Heart right ventricle (tissue), 16 donors: ENCODE data around the gene ACCSL. TPM values are rescaled to one million over a fixed set of nuclear protein-coding genes. Genes with fewer than 3 reads are reported as not detected.

ENCODE experiments used
- ATAC-seq, 8 donors: fragments of 200-7000 bp; cut with Tn5 transposase; one replicate each; pipeline ENCODE4 v1.9.1; 2020; ENCODE audit warnings: mild to moderate bottlenecking in 8 of 8, moderate library complexity in 8 of 8, moderate number of reproducible peaks in 1 of 8
- DNase-seq, 2 donors: peaks; one replicate each; pipeline ENCODE4 v3.0.0-alpha.2; 2020
- H3K27ac ChIP-seq, 10 donors: fragments of 200-600 bp; sonication (generic) in 2 of 10; one replicate each; pipeline versions ENCODE4 v1.5.0 to v1.8.0; 2020 to 2022; ENCODE audit warnings: mild to moderate bottlenecking in 3 of 10
- H3K27me3 ChIP-seq, 7 donors: fragments of 200-600 bp; one replicate each; pipeline ENCODE4 v1.8.0; 2021 to 2022; ENCODE audit warnings: mild to moderate bottlenecking in 2 of 7
- H3K36me3 ChIP-seq, 9 donors: fragments of 200-600 bp; sonication (generic) in 1 of 9; one replicate each; pipeline versions ENCODE4 v1.5.0 to v1.8.0; 2020 to 2022; ENCODE audit warnings: mild to moderate bottlenecking in 2 of 9
- H3K4me1 ChIP-seq, 9 donors: fragments of 200-600 bp; sonication (generic) in 1 of 9; one replicate each; pipeline versions ENCODE4 v1.5.0 to v1.8.0; 2020 to 2022; ENCODE audit warnings: mild to moderate bottlenecking in 4 of 9
- H3K4me3 ChIP-seq, 10 donors: fragments of 200-600 bp; sonication (generic) in 2 of 10; one replicate each; pipeline versions ENCODE4 v1.5.0 to v1.8.0; 2020 to 2022; ENCODE audit warnings: mild to moderate bottlenecking in 7 of 10, moderate library complexity in 2 of 10
- H3K9me3 ChIP-seq, 11 donors: fragments of 200-600 bp in 10 of 11; sonication (generic) in 2 of 11; one replicate each; pipeline versions ENCODE4 v1.5.0 to v1.8.0; 2013 to 2022; ENCODE audit warnings: mild to moderate bottlenecking in 2 of 11, control low read depth in 1 of 11, moderate library complexity in 1 of 11
- WGBS, 2 donors: extraction: QIAGEN DNeasy Blood & Tissue Kit; methylation state at CpG; one replicate each; pipeline ENCODE4 v1.1.7; 2013; ENCODE audit warnings: inconsistent platforms in 1 of 2; 5-methylcytosine and 5-hydroxymethylcytosine counted together
- intact Hi-C, 10 donors: fragments of 100-400 bp; cut with DNase I; formaldehyde crosslinking; loops; one replicate each; pipeline versions ENCODE4 v1.11.1 to v1.14.2; 2022
- polyA plus RNA-seq, 2 donors: library from polyadenylated mRNA; stranded (reverse); fragments of 200-250 nt; gene quantifications; one replicate each; pipeline ENCODE4 v1.2.3, GENCODE V29; 2013
- total RNA-seq, 10 donors: library from RNA; stranded (reverse); fragmentation: NEBNext Ultra II Directional in 3 of 10; extraction: Animal tissue kit (Norgen Biotek cat#: 25700) in 3 of 10; gene quantifications; one replicate each; pipeline versions ENCODE4 v1.2.1 to v1.2.4, GENCODE V29; 2021 to 2023
- TF ChIP-seq, protein P1 (sequence below), 9 donors: fragments of 200-600 bp; sonication (generic) in 2 of 9; IDR thresholded peaks; one replicate each; pipeline versions ENCODE4 v1.5.0 to v1.8.0; 2021 to 2022; ENCODE audit warnings: antibody characterized with exemption in 9 of 9, mild to moderate bottlenecking in 5 of 9, moderate library complexity in 1 of 9
- donor health status: Arrhythmogenic right ventricular cardiomyopathy.
- donor health status: ischemic (EF 13 %, LVEDD 7.1; RV severe dilation, severe dysfunction).
- donor health status: healthy with polysubstance abuse.
- donor health status: DM: no; HTN: yes; CAD: no.
- donor health status: DM: no; HTN: no; CAD: no.
- donor health status: ischemic (EF 25% LVEDD 6.9; RV normal size, moderate dysfunction).
- donor health status: ischemic (EF 25% LVEDD 5.7; RV mildly dilated, moderate dysfunction).
- donor health status: healthy.
- donor health status: DM: yes; HTN: yes; CAD: no.
- donor health status: Ischemic cardiomyopathy.
- donor health status: ischemic (EF 35%, LVEDD 5.7; RV mildly dilated, moderate dysfunction).
- donor health status: nonischemic (EF 11% LVEDD 7.7; RV severe dilation, severe dysfunction).
- donor health status: DM: yes; HTN: yes; CAD: no.
- donor health status: PGD.
- donor health status: ischemic (EF 29% LVEDD 5.4; RV normal size, mild dysfunction).
- donor health status: nonischemic (EF 23%, LVEDD 6.1; RV moderate dilation, normal function).

The ACCSL gene
- total and polyA plus RNA-seq, 12 donors: not detected

DNA sequence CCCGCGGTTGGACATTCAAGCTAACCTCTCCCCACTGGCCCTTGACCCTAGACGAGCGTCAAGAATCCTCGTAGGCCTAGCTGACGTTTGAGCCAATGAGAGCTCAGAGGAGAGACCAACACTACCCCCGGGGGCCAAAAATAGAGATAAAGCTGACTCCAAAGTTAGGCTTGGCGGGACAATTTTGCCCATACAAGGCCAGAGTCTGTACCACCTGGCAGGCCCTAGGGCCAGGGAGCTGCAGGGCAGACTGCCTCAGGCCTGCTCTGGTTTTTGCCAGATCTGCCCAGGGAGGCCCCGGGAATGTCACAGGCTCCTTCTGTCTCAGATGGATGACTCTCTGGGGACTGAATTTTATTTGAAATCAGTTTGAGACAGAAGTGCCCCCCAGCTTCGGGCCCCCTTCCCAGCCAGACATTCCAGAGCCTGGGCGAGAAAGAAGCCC, 40.8 kb upstream of the ACCSL start:
- peak overlapping the region in 9 of 10 donors; percentile 3 to 71 (median 52) for H3K27ac ChIP-seq
- no peaks in the 10 kb centered on the region for H3K27me3 ChIP-seq
- TF ChIP-seq, protein P1, sequence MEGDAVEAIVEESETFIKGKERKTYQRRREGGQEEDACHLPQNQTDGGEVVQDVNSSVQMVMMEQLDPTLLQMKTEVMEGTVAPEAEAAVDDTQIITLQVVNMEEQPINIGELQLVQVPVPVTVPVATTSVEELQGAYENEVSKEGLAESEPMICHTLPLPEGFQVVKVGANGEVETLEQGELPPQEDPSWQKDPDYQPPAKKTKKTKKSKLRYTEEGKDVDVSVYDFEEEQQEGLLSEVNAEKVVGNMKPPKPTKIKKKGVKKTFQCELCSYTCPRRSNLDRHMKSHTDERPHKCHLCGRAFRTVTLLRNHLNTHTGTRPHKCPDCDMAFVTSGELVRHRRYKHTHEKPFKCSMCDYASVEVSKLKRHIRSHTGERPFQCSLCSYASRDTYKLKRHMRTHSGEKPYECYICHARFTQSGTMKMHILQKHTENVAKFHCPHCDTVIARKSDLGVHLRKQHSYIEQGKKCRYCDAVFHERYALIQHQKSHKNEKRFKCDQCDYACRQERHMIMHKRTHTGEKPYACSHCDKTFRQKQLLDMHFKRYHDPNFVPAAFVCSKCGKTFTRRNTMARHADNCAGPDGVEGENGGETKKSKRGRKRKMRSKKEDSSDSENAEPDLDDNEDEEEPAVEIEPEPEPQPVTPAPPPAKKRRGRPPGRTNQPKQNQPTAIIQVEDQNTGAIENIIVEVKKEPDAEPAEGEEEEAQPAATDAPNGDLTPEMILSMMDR (IDR thresholded peaks at IDR 0.05): no peak
- peaks cover 0 to 4% (median 0%) of the 10 kb centered on the region in 9 donors for H3K4me1 ChIP-seq
- intact Hi-C loops: no loop called here
- no peak overlapping the region for H3K4me3 ChIP-seq
- ATAC-seq: peak; percentile 55 to 88 (median 75)
- no peaks in the 10 kb centered on the region for H3K9me3 ChIP-seq
- DNase-seq: peak in 1 of 2 donors; percentile 66
- 67 to 71% methylated on average over 11 of the region's 11 CpGs for WGBS, 2 donors
- H3K36me3 ChIP-seq: no peaks in the 10 kb centered on the region

DNA sequence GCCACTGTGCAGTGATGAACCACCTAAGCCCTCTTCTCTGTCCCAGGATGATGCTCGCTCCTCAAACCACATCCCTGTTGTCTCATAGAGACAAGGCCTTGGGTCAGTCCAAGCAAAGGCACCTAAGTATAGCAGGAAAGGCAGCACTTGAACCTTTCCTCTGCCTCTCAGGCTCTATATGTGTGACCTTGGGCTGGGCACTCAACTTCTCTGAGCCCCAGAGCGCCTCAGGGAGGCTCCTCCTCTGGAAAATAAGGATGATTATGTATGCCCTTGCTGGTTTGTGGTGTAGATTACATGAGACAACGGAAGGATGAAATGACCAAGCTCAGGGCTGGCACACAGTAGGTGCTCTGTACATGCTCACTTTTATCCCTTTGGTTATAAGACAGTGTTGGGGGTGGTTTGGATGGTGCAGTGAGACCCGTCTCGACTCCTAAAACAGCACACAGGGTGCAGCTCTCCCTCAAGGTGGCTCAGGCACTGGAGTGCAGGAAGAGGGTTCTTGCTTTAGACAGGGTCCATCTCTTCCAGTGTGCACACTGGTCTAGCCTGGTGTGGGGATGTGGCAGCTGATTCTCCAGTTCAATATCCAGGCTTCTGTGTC, 40.2 kb upstream of the ACCSL start:
- Histone ChIP-seq H3K9me3 (no peaks in the 10 kb centered on the region), H3K4me3 (no peak overlapping the region), H3K27me3 (no peaks in the 10 kb centered on the region), H3K4me1 (peaks cover 0 to 4% (median 0%) of the 10 kb centered on the region in 9 donors), H3K36me3 (no peaks in the 10 kb centered on the region), H3K27ac (peak overlapping the region in 9 of 10 donors; percentile 3 to 71 (median 52))
- TF ChIP-seq, protein P1 (IDR thresholded peaks at IDR 0.05): no peak
- intact Hi-C loops: no loop called here
- DNase-seq (no peak), ATAC-seq (no peak)
- 95 to 99% methylated on average over 5 of the region's 5 CpGs for WGBS, 2 donors

DNA sequence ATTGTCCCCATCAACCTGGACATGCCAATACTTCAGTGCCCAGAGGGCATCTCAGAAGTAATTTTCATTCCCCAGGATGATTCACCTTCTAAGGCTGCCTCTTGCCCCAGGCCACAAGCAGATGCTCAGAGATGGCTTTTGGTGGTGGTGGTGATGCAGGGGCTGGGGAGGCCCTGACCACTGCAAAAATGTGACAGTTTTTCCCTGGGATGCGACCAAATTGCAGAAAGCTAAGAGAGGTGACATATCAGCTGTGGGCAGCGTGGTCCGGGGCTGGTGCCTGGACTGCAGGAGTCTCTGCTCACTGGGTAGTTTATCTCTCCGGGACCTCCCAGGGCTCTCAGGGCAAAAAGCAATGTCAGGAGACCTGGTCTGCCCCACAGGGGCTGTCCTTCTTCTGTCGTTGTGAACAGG, 39.7 kb upstream of the ACCSL start:
- H3K36me3 ChIP-seq: no peaks in the 10 kb centered on the region
- ATAC-seq (no peak), DNase-seq (no peak)
- intact Hi-C loops: no loop called here
- H3K27me3 ChIP-seq: no peaks in the 10 kb centered on the region
- no peak overlapping the region for H3K4me3 ChIP-seq
- H3K9me3 ChIP-seq: no peaks in the 10 kb centered on the region
- WGBS, 2 donors: 80 to 84% methylated on average over 5 of the region's 5 CpGs
- peaks cover 0 to 4% (median 0%) of the 10 kb centered on the region in 9 donors for H3K4me1 ChIP-seq
- TF ChIP-seq, protein P1 (IDR thresholded peaks at IDR 0.05): no peak
- peak overlapping the region in 2 of 10 donors; percentile 52 to 55 for H3K27ac ChIP-seq

DNA sequence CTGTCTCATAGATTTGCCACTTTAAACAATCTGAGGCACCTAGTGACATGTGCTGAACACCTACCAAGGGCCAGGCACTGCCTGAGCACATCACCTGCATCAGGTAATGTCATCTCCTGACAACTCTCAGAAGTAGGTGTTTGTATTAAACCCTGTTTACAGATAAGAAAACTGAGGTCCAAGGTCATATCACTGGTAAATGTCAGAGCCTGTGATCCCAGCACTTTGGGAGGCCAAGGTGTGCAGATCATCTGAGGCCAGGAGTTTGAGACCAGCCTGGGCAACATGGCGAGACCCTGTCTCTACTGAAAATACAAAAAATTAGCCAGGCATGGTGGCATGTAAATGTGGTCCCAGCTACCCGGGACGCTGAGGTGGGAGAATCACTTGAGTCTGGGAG, 39.1 kb upstream of the ACCSL start:
- TF ChIP-seq, protein P1 (IDR thresholded peaks at IDR 0.05): no peak
- Histone ChIP-seq H3K9me3 (no peaks in the 10 kb centered on the region), H3K4me1 (peaks cover 0 to 4% (median 0%) of the 10 kb centered on the region in 9 donors), H3K27ac (no peak overlapping the region), H3K4me3 (no peak overlapping the region), H3K27me3 (no peaks in the 10 kb centered on the region), H3K36me3 (no peaks in the 10 kb centered on the region)
- intact Hi-C loops: no loop called here
- DNase-seq (no peak), ATAC-seq (no peak)
- WGBS, 2 donors: 92% methylated on average over 3 of the region's 3 CpGs
